HG03378 (cell line): Measurements from ENCODE around the gene SIX6.
"Not testable (repeated sequence)": the region's sequence is repeated elsewhere in the genome, so short reads cannot be mapped to it uniquely, and the experiment has no call there.

ENCODE experiments used
- ATAC-seq: cut with Tn5 transposase; IDR thresholded peaks from one replicate; pipeline ENCODE4 v1.9.1; 2021; ENCODE audit warnings: mild to moderate bottlenecking, moderate library complexity; ENCODE audit not compliant: unreplicated experiment

Gene SIX6

DNA sequence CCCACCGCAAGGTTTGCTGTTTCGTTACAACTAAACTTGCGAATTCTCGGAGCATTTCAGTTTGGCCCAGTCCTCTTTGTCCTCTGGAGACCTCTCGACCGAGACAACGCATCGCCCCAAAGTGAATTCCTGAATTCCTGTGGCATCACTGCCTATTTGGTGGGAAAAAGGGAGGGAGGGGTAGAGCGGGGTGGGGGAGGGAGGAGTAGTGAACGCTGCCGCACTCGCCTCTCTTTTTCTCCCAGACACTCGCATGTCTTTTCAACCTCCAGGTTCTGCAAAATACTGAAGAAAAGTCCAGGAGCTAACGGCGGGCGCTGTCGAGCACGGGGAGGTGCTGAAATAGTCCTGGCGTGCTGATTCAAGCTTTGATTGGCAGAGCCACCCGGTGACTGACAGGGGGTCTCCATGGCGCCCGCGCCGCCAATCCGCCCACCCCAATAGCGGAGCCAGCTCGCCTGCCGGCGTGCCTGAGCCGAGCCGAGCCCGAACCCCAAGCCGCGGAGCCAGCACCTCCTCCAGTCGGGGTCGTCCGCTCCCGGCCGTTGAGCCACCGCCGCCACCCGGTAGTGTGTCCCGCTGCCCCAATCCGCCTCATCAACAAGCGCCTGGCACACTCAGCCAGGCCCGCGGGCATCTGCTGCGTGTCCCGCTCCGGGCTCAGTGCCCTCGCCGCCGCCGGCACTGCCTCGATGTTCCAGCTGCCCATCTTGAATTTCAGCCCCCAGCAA is at the start of gene SIX6:
Gene SIX6 (plus strand): TSS at position 440 of the 731 bp plus-strand sequence. CDS start 253 bp downstream, at position 693.
- no peak for ATAC-seq

DNA sequence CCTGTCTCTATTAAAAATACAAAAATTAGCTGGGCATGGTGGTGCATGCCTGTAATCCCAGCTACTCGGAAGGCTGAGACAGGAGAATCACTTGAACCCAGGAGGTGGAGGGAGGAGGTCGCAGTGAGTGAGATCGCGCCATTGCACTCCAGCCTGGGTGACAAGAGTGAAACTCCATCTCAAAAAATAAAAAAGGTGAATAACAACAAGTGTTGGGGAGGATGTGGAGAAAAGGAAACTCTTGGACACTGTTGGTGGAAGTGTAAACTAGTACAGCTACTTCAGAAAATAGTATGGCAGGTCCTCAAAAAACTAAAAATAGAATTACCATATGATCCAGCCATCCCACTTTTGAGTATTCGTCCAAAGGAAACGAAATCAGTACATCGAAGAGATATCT is 28.7 kb upstream of the SIX6 start:
- ATAC-seq = not testable (repeated sequence)

DNA sequence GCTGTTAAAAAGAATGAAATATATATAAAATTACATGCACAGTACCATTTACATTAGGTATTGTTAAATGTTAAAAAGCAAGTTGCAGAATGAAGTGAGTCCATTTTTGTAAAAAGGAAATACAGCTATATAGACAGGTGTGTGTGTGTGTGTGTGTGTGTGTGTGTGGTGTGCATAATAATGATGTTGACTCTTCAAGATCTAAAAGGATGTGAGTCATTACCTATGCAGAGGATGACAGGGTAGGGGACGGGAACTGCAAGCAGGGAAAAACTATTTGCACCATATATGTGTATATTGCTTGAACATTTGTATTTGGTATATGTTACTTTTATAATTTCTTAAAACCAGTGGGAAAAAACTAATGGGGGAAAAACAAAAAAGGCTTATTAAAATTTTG is 26.2 kb upstream of the SIX6 start:
- no peak for ATAC-seq

DNA sequence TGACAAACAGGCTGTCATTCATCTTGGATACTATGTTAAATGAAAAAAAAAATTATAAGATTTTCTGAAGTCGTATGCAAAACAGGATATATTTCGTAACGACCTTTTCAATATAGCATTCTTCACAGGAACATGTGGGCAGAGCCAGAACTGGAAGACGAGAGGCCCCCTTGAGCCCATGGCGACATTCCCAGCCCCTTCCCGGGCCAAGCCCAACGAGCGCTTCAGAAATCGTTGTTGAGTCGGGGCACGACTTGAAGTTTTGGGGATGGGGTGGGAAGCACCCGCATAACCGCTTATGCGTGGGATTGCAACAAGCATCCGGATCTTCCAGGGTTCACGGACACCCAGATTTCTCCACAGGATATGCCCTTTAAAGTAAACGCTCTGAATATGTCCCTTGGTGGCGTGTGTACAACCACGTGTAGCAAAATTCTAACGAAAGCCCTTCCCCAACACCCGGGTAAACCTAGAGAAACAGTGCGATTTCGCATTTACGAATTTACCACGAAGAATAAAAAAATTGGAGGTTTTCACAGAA is 23.8 kb upstream of the SIX6 start:
- ATAC-seq = no peak

DNA sequence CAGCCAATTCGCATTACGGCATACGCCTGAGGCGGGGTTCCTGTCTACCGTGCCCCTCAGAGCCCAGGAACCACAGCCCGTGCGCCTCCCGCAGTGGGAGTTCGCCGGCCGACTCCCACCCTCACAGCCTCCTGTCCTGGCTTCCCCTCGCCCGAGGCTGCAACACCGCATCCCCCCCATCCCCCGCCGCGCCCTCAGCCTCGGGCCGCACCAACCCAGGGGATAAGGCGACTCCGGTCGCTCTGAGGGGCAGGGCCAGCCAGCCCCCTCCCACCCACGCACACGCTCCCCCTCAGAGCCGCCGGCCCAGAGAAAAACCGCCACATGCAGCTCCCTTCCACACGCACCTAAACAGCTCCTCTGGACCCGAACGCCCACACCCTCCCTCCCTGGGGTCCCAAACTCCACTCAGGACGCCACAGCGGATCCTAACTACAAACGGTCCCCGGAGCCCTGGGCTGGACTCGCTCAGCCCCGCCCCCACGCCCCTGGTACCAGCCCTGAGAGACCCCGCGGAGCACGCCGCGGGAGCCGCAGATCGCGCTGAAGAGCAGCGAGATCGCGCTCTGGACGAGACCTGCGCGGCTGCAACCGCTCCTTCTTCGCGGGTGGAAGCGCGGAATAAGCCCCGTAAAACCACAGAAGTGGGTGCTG is 23.2 kb upstream of the SIX6 start, which contains the start of gene C14orf39:
Gene C14orf39 (minus strand): TSS at position 466 of the 654 bp plus-strand sequence. CDS start 985 bp downstream, outside the sequence.
- no peak for ATAC-seq

DNA sequence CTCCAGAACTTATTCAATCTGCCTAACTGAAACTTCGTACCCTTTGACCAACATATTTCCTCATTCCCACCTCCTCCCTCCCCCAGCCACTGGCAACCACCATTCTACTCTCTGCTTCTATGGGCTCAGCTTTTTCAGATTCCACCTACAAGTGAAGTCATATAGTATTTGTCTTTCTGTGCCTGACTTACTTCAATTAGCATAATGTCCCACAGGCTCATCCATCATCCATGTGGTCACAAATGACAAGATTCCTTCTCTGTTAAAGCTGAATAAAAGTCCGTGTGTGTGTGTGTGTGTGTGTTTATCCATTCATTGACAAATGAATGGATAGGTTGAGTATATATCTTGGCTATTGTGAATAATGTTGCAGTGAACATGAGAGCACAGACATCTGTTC is 21.7 kb upstream of the SIX6 start:
- ATAC-seq = no peak

DNA sequence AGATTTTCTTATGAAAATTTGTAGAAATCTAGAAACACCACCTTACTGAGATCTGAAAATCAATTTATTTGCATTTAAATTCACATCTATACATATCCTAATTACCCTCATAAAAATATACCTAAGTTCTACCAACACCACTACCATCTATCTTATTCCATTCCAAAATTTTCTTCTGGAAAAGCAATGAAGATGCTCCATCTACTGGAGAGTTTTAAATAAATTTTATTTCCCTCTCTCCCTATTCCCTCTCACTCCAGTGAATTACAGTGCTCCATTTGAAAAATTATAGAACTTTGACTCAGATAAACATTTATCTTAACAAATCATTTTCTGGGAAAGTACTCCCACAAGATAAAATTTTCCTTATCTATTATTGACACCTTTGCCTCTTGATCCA is 20.8 kb upstream of the SIX6 start:
- no peak for ATAC-seq

DNA sequence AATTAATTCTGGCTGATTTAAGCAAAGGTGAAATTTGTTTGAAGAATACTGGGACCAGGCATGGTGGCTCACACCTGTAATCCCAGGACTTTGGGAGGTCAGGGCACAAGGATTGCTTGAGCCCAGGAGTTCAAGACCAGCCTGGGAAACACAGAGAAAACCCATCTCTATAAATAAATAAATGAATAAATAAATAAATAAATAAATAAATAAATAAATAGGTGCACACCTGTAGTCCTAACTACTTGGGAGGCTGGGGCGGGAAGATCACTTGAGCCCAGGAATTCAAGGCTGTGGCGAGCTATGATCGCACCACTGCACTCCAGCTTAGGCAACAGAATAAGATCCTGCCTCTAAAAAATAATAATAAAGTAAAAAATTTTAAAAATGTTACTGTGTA is 18.7 kb upstream of the SIX6 start:
- ATAC-seq = no peak

DNA sequence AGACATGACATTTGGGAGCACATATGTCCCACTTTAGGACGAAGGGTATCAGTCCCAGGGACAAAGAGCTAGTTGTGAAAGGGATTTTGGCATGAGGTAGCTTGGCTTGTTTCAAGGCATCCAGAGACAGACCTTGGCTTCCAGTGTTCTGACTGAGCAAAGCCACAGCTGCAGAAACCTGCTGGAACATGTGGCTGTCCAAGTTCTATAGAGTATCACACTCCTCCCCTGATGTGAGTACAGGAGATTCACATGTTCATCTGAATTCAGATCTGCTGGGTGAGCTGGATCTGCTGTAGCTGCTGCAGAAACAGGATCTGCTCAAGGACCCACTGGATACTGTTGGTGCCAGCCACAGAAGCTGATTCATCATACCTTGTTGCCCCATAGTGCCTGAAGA is 13.0 kb upstream of the SIX6 start:
- ATAC-seq = no peak

DNA sequence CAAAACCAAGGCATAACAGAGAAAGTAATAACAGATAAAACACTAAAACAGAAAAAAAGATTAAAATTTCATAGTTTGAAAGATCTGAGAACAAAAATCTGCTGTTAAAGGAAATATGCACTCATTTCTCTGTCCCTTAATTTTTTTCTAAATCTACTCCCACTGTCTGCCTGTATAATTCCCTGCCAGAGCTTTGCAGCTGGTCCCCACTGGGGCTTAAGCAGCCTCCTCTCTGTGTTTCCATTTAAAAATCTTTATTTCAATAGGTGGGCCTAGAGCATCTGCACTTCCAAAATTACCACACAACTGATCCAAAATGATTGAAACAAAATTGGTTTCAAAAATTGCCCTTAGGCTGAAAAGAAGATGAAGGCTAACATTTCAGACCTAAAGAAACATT is 6.4 kb upstream of the SIX6 start:
- ATAC-seq = no peak

DNA sequence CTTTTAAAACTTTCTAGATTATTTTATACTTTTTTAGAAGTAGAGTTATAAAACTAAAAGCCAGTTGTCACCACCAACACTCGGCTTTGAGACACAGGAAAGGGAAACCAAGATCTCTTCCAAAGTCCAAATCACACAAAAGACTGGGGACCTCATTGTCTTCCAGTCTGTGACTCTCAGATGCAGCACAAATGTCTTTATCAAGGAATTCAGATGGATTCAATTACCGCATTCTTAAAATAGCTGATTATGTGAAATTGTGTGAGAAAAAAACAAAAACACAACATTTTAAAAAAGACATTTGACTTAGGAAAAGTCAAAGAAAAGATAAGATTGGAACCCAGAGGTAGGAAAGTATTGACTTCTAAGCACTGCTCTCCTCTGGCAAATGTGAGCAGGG is 3.5 kb upstream of the SIX6 start:
- ATAC-seq = no peak

DNA sequence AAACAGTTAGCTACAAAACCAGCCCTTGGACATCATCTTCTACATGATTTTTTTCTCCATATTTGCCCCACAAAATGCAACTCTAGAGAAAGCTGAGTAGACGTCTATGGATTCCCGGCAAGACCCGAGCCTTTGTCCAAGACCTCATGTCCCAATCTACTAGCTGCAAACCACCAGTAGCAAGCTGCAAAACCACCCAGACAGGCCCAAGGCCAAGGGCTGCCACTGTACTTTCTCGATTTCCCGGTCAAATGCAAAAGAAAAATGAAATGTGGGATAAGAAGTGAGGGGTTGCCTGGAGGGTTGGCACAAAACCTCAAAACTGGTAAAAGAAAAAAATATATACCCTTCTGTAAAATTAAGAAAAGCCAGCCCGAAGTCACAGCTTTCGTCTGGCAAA is 2.9 kb upstream of the SIX6 start:
- no peak for ATAC-seq

DNA sequence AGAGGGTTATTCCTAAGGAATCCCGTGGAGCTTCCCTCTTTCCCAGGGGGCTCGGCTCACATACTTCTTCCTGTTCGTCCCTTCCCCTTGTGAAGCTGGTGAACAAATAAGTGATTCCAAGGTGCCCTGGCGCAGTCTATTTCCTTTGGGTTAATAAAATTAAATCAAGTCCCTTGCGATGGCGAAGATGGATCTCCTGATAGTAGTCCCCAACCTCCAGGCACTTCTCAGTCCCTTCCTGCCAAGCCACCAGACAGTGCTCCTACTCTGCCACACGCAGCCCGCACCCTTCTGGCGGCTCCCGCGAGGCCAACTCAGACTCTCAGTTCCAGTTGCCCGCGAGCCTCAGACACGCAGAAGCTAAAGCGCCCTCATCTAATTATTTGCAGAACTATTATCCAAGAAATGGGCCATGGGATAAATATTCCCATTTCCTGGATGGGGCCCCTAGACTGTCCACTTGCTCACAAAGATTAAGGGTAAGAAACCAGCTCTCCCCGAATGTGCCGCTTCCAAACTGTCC is 2.4 kb upstream of the SIX6 start:
- no peak for ATAC-seq

DNA sequence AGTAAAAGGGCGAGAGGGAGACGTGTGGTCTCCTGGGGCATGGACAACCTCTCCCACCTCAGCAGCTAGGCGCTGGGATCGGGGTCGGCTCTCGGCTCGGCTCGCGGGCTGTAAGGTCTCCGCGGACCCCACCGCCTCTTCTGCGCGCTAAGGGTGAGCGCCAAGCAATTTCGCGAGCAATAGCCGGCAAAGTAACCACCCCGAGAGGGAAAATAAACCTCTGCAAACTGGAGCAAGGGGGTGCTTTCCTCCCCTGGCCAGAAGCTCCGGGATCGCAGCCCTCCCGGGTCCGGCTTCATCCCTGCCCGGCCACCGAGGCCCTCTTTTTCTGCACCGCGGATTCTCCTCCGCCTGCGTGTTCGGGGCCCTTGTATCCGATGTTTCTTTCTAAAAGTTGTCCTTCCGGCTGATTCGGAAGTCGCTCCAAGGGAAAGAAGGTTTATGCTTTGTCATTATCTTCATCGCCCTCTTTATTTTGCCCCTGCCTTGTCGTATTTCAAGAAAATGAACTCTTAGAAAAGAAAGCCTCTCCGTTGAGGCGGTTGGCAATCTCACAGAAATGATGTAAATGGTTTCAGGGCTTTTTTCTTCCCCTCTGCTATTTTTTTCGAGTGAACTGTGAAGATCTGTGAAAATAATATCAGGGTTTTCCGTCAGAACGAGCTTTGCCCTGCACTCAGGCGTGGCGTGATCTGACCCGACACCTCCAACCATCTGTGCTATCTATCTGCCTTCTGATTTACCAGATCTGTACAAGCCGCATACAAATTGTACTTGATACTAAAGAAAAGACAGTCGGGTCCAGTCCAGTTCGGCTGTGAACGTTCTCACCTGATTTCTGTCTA is 1.7 kb upstream of the SIX6 start:
- no peak for ATAC-seq

DNA sequence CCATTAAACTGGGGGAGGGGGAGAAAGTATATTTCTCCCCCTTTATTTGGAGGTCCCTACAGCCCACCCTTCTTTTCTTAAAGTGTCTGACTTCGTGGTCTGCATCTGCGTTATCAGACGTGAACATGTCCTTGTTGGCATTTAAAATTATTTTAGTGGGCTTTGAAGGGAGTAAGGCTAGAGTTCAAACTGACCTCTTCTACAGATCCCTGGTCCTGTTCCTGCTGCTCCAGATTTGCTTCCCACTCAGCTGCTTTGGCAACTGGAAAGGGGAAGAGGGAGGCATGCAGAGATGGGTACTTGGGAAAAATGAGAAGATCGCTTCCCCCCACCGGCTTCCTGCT is 611 bp upstream of the SIX6 start:
- ATAC-seq = no peak

DNA sequence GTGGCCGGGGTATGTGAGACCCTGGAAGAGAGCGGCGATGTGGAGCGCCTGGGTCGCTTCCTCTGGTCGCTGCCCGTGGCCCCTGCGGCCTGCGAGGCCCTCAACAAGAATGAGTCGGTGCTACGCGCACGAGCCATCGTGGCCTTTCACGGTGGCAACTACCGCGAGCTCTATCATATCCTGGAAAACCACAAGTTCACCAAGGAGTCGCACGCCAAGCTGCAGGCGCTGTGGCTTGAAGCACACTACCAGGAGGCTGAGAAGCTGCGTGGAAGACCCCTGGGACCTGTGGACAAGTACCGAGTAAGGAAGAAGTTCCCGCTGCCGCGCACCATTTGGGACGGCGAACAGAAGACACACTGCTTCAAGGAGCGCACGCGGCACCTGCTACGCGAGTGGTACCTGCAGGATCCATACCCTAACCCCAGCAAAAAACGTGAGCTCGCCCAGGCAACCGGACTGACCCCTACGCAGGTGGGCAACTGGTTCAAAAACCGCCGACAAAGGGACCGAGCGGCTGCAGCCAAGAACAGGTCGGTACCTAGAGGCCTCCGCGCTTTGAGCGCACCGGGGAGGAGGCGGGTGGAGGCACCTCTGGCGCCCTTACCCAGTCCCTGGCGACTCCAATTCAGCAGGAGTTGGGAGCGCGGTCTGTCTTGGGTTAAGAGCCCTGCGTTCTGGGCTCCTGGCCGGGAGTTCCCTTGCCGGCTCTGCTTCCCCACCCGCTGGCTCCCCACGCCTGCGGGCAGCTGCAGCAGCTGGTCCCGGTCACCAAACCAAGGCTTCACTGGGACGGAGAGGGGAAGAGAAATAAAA is 700 bp downstream of the SIX6 start:
- no peak for ATAC-seq

DNA sequence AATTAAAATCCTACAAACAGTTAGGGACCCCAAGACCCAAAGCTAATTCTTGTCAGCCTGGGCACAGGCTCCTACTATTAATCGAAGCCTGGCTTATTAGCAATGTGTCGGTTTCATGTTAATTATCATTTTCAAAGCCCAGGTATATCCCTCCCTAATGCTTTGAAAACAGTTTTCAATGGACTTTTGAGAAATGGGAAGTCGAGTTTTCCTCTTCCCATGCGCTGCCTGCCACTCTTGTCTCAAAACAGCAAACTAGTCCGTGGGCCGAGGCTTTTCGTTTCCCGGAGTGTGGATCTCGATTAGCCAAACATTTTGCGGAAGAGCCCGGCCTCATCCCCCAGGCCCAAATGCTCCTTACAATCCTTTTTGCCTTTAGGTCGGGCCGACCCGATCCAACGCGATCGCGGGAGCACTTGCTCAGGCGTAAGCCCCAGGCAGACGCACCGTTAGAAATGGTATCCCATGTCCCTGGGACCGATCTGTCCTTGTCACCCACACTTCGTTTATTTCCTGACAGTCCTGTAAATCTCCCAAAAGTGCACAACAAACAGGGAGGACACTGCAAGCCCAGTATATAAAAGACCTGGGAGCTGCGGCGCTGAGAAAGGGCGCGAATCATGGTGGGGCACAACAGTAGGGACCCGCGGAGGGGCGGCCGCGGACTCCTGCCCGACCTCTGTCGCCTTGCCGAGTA is 1.5 kb downstream of the SIX6 start:
- ATAC-seq = no peak

DNA sequence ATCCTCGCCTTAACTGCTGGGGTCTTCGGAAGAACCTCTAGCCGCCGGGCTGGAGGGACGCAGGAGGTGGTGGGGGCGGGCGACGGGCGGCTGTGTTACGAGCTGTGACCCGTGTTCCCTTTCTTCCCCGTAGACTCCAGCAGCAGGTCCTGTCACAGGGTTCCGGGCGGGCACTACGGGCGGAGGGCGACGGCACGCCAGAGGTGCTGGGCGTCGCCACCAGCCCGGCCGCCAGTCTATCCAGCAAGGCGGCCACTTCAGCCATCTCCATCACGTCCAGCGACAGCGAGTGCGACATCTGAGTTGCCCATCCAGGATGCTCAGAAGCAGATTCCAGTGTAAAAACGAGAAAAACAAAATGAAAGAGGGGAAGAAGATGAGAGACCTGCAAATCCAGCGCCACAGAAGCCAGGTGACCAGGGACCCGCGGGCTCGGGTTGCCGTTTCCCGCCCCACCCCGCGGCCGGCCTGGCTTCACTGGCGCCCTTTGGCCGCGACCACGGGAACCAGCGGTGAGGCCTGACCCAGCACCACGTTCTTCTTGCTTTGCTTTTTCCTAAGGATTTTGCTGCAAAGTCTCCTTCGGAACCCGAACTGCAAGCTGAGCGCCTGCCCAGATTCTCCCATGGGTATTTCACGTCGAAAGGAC is 2.1 kb downstream of the SIX6 start:
- no peak for ATAC-seq

DNA sequence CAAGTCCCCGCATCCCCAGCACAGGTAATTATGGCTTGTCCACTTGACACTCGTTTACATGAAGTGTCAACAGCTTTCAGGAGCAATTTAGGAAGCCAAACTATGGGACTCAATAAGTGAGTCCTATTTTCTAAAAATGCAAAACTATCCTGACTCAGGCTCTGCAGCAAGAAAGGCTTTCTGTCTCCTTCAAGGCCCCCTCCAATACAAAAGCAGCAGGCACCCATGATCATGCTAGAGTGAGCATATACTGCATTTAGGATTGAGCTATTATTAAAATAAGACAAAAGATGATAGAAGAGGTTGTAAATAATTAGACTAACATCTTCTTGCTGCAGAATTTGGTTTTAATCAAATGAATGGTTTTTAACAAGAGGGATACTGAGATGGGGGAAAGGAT is 3.2 kb downstream of the SIX6 start:
- ATAC-seq = no peak
